HepG2 (cell line): ENCODE measurements around the gene PRSS3.
"Not testable (repeated sequence)": the region's sequence is repeated elsewhere in the genome, so short reads cannot be mapped to it uniquely, and the experiment has no call there.

Experiments
- BCL6 ChIP-seq: IDR thresholded peaks from 2 replicates; pipeline ENCODE4 v1.6.1; 2016; ENCODE audit warnings: missing genetic modification reagents, missing compliant biosample characterization
- HMG20B ChIP-seq: conservative IDR thresholded peaks from 2 replicates; pipeline ENCODE4 v1.6.1; 2016; ENCODE audit warnings: missing genetic modification reagents, missing compliant biosample characterization
- HNRNPL ChIP-seq: fragments of 200-400 bp; formaldehyde crosslinking; IDR thresholded peaks from 2 replicates; pipeline ENCODE4 v1.6.1; 2017; ENCODE audit warnings: mild to moderate bottlenecking, low read depth, low read length
- IRF9 ChIP-seq: sonication (generic); formaldehyde crosslinking; IDR thresholded peaks from 2 replicates; pipeline ENCODE4 v1.8.0; 2022; ENCODE audit warnings: missing genetic modification reagents, mild to moderate bottlenecking, borderline replicate concordance
- NFIB ChIP-seq: sonication (generic); formaldehyde crosslinking; IDR thresholded peaks from 2 replicates; pipeline ENCODE4 v1.9.0; 2021; ENCODE audit warnings: missing genetic modification reagents, mild to moderate bottlenecking, borderline replicate concordance
- NR3C1 ChIP-seq: sonication (generic); formaldehyde crosslinking; IDR thresholded peaks from 2 replicates; pipeline ENCODE4 v1.4.0; 2020; ENCODE audit warnings: missing genetic modification reagents
- POLR2A ChIP-seq, 2 experiments: IDR thresholded peaks; 2 replicates each; pipeline ENCODE4 v1.6.1; 2011; ENCODE audit warnings: low read depth in 2 of 2, low read length in 2 of 2, mild to moderate bottlenecking in 1 of 2, moderate library complexity in 1 of 2; ENCODE audit not compliant: insufficient read depth in 1 of 2
- RBFOX2 ChIP-seq: fragments of 200-400 bp; formaldehyde crosslinking; IDR thresholded peaks from 2 replicates; pipeline ENCODE4 v1.6.1; 2017; ENCODE audit warnings: low read depth, mild to moderate bottlenecking, low read length
- ZBTB7A ChIP-seq: sonication (generic); formaldehyde crosslinking; IDR thresholded peaks from 2 replicates; pipeline ENCODE4 v1.8.0; 2022; ENCODE audit warnings: mild to moderate bottlenecking, missing genetic modification reagents
- ZNF556 ChIP-seq: sonication (generic); formaldehyde crosslinking; IDR thresholded peaks from 2 replicates; pipeline ENCODE4 v1.4.0; 2020; ENCODE audit warnings: mild to moderate bottlenecking, missing genetic modification reagents, borderline replicate concordance
- ZNF652 ChIP-seq: IDR thresholded peaks from 2 replicates; pipeline ENCODE4 v1.6.1; 2016; ENCODE audit warnings: low read depth, borderline replicate concordance
- ZNF7 ChIP-seq: IDR thresholded peaks from 2 replicates; pipeline ENCODE4 v1.6.1; 2016; ENCODE audit warnings: missing biosample characterization, missing genetic modification reagents
- ZNF777 ChIP-seq: sonication (generic); formaldehyde crosslinking; IDR thresholded peaks from 2 replicates; pipeline ENCODE4 v1.4.0; 2020; ENCODE audit warnings: missing genetic modification reagents
- TF ChIP-seq, protein P1 (sequence below): sonication (generic); formaldehyde crosslinking; IDR thresholded peaks from 2 replicates; pipeline ENCODE4 v1.5.0; 2020; ENCODE audit warnings: mild to moderate bottlenecking, missing genetic modification reagents, moderate library complexity

DNA sequence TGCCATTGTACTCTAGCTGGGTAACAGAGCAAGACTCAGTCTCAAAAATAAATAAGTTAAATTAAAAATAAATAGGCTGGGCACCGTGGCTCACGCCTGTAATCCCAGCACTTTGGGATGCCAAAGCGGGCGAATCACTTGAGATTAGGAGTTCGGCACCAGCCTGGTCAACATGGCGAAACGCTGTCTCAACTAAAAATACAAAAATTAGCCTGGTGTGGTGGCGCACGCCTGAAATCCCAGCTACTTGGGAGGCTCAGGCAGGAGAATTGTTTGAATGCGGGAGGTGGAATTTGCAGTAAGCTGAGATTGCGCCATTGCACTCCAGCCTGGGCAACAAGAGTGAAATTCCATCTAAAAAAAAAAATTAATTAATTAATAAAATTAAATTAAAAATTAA is 31.9 kb downstream of the PRSS3 start:
- TF ChIP-seq NFIB (CRISPR knock-in tag); POLR2A (IDR thresholded peaks at IDR 0.05; ENCODE audit: insufficient read depth in 1 of 2, low read depth in 2 of 2, low read length in 2 of 2); ZNF777 (CRISPR knock-in tag); ZNF652; IRF9 (CRISPR knock-in tag); NR3C1; ZBTB7A (CRISPR knock-in tag); HMG20B (CRISPR knock-in tag); RBFOX2; ZNF556; ZNF7 (CRISPR knock-in tag); HNRNPL; BCL6: not testable (repeated sequence)
- TF ChIP-seq, protein P1, sequence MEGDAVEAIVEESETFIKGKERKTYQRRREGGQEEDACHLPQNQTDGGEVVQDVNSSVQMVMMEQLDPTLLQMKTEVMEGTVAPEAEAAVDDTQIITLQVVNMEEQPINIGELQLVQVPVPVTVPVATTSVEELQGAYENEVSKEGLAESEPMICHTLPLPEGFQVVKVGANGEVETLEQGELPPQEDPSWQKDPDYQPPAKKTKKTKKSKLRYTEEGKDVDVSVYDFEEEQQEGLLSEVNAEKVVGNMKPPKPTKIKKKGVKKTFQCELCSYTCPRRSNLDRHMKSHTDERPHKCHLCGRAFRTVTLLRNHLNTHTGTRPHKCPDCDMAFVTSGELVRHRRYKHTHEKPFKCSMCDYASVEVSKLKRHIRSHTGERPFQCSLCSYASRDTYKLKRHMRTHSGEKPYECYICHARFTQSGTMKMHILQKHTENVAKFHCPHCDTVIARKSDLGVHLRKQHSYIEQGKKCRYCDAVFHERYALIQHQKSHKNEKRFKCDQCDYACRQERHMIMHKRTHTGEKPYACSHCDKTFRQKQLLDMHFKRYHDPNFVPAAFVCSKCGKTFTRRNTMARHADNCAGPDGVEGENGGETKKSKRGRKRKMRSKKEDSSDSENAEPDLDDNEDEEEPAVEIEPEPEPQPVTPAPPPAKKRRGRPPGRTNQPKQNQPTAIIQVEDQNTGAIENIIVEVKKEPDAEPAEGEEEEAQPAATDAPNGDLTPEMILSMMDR (CRISPR knock-in tag), result not testable (repeated sequence)
